ENCODE measurements around the gene RBM17.

- TF ChIP-seq CTCF (IDR thresholded peaks at IDR 0.05) (no peak), POLR2A (IDR thresholded peaks at IDR 0.05) (no peak)
Measured at GRCh38 chr10:6098156-6098555, 9.3 kb downstream of the RBM17 start.
